ENCODE results near the gene NDUFV1. TPM values are rescaled to one million over a fixed set of nuclear protein-coding genes. Genes with fewer than 3 reads are reported as not detected.

Gene NDUFV1
- polyA plus RNA-seq, 3 donors = 71.6 to 174 (median 72.1) TPM

DNA sequence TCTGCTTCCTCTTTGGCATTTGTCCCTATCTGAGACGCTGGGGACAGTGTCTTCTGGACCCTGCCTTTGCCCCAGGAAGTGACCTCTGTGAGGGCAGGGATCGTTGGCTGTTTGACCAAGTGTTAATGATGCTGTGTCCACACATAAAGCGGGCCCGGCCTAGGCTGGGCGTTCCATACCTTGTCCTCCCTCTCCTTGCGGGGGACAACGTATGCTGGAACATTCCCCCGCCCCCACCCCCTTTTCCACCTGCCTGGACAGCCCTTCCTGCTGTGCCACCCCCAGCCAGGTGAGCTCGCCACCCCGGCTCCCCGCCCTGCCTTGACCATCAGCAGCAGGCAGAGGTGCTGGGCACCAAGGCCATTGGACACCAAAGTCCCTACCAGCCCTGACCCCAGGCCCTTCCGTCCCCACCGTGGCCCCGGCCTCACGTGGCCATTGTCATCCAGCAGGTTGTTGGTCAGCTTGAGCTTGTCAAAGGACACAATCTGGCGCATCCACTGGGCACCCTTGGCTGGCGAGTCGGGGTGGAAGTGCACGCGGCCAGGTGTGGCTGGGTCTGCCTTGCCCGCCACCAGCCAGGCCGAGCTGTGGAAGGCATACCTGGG, 27.1 kb downstream of the NDUFV1 start:
- Histone ChIP-seq H2AFZ (ENCODE audit: insufficient read depth, low read depth, low read length, poor library complexity, severe bottlenecking) (no peak overlapping the region), H3K27ac (ENCODE audit: low read depth in 1 of 2, low read length in 2 of 2) (no peak overlapping the region), H3K9ac (ENCODE audit: insufficient read depth, low read length, poor library complexity, severe bottlenecking) (no peak overlapping the region), H3K4me1 (ENCODE audit: control insufficient read depth in 1 of 2, insufficient read depth in 2 of 2, low read length in 2 of 2) (peaks cover 15 to 30% of the 10 kb centered on the region in 2 donors), H3K36me3 (replicated peaks in 1 of 2; ENCODE audit: control insufficient read depth in 1 of 2, insufficient read depth in 2 of 2, low read length in 2 of 2) (no peaks in the 10 kb centered on the region), H3K9me3 (replicated peaks in 1 of 2; ENCODE audit: control insufficient read depth in 1 of 2, insufficient read depth in 1 of 2, low read length in 2 of 2) (no peaks in the 10 kb centered on the region), H3K4me3 (replicated peaks in 1 of 3; ENCODE audit: low read depth in 2 of 3, low read length in 3 of 3) (no peak overlapping the region), H3K79me2 (ENCODE audit: insufficient read depth, low read length) (no peaks in the 10 kb centered on the region), H4K20me1 (ENCODE audit: insufficient read depth, low read length) (no peaks in the 10 kb centered on the region), H3K27me3 (ENCODE audit: control insufficient read depth in 2 of 2, insufficient read depth in 2 of 2, low read length in 2 of 2) (no peaks in the 10 kb centered on the region), H3K4me2 (replicated peaks; ENCODE audit: extremely low read depth, low read length, poor library complexity, severe bottlenecking) (no peak overlapping the region)
- H3K4me3 Mint-ChIP-seq = no peak overlapping the region
- H3K36me3 Mint-ChIP-seq = no peaks in the 10 kb centered on the region
- intact Hi-C loops (cut with micrococcal nuclease) = loop anchor here in 1 of 2 donors (5.0 kb wide), 1 partner anchor 173 kb away; no protein-coding TSS in a partner anchor
- H3K27me3 Mint-ChIP-seq (ENCODE audit: low read depth in 3 of 3) = peaks cover 0 to 4% (median 4%) of the 10 kb centered on the region in 3 donors
- H3K4me1 Mint-ChIP-seq = peaks cover 19% of the 10 kb centered on the region
- no peak overlapping the region for H3K27ac Mint-ChIP-seq
- H3K9me3 Mint-ChIP-seq = peaks cover 0 to 6% (median 2%) of the 10 kb centered on the region in 7 donors
- TF ChIP-seq, protein P1, sequence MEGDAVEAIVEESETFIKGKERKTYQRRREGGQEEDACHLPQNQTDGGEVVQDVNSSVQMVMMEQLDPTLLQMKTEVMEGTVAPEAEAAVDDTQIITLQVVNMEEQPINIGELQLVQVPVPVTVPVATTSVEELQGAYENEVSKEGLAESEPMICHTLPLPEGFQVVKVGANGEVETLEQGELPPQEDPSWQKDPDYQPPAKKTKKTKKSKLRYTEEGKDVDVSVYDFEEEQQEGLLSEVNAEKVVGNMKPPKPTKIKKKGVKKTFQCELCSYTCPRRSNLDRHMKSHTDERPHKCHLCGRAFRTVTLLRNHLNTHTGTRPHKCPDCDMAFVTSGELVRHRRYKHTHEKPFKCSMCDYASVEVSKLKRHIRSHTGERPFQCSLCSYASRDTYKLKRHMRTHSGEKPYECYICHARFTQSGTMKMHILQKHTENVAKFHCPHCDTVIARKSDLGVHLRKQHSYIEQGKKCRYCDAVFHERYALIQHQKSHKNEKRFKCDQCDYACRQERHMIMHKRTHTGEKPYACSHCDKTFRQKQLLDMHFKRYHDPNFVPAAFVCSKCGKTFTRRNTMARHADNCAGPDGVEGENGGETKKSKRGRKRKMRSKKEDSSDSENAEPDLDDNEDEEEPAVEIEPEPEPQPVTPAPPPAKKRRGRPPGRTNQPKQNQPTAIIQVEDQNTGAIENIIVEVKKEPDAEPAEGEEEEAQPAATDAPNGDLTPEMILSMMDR (IDR thresholded peaks at IDR 0.05) = no peak
- DNase-seq = peak in 1 of 3 donors; percentile 3
- 88% methylated on average over 21 of the region's 22 CpGs for WGBS (ENCODE audit: insufficient coverage)

DNA sequence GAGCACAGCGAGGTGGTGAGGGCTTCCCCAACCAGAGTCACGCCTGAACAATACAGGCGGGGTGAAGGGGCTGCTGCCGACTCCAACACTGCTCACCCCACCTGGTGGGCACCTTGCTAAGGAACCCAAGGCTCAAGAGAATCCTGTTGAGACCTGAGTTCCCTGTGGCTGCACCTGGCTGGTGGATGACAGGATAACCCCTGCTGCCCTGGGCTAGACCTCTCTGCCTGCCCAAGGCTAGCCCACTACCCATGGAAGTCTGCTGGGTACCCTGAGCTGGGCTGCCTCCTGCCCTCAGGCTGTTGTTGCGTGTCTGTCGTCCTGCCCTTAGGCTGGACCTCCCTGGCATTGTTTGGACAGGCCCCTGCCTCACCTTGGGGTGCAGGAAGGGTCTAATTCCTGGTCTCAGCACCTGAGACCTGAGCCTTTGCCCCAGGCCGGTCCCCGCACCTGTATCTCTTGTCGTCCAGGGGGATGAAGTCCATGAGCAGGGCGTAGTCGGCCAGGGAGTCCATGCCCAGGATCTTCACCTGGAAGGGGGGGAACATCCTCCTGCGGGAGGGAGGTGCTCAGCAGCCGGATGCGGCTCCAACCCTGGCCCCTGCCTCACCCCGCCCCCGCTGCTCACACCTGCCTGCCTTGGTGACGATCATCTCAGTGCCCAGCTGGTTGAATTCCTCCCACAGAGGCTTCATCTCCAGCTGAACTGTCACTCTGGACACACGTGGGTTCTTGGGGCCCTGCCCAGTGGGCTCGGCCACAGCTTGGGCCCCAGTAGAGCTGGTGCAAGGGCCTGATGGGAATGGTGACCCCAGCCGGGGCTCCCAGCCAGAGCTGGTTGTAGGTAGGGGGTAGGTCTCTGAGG, 27.9 kb downstream of the NDUFV1 start:
- TF ChIP-seq, protein P1 (IDR thresholded peaks at IDR 0.05) = no peak
- no peaks in the 10 kb centered on the region for H3K36me3 ChIP-seq (replicated peaks in 1 of 2; ENCODE audit: control insufficient read depth in 1 of 2, insufficient read depth in 2 of 2, low read length in 2 of 2)
- H3K4me1 ChIP-seq (ENCODE audit: control insufficient read depth in 1 of 2, insufficient read depth in 2 of 2, low read length in 2 of 2) = peaks cover 10 to 22% of the 10 kb centered on the region in 2 donors
- H3K4me1 Mint-ChIP-seq = peaks cover 17% of the 10 kb centered on the region
- H3K27ac ChIP-seq (ENCODE audit: low read depth in 1 of 2, low read length in 2 of 2) = no peak overlapping the region
- no peak overlapping the region for H3K4me3 ChIP-seq (replicated peaks in 1 of 3; ENCODE audit: low read depth in 2 of 3, low read length in 3 of 3)
- H2AFZ ChIP-seq (ENCODE audit: insufficient read depth, low read depth, low read length, poor library complexity, severe bottlenecking) = no peak overlapping the region
- peaks cover 0 to 6% (median 2%) of the 10 kb centered on the region in 7 donors for H3K9me3 Mint-ChIP-seq
- no peaks in the 10 kb centered on the region for H3K27me3 ChIP-seq (ENCODE audit: control insufficient read depth in 2 of 2, insufficient read depth in 2 of 2, low read length in 2 of 2)
- no peaks in the 10 kb centered on the region for H4K20me1 ChIP-seq (ENCODE audit: insufficient read depth, low read length)
- no peak overlapping the region for H3K4me3 Mint-ChIP-seq
- DNase-seq = no peak
- H3K79me2 ChIP-seq (ENCODE audit: insufficient read depth, low read length) = no peaks in the 10 kb centered on the region
- H3K4me2 ChIP-seq (replicated peaks; ENCODE audit: extremely low read depth, low read length, poor library complexity, severe bottlenecking) = no peak overlapping the region
- no peak overlapping the region for H3K9ac ChIP-seq (ENCODE audit: insufficient read depth, low read length, poor library complexity, severe bottlenecking)
- H3K9me3 ChIP-seq (replicated peaks in 1 of 2; ENCODE audit: control insufficient read depth in 1 of 2, insufficient read depth in 1 of 2, low read length in 2 of 2) = no peaks in the 10 kb centered on the region
- H3K36me3 Mint-ChIP-seq = no peaks in the 10 kb centered on the region
- intact Hi-C loops (cut with micrococcal nuclease) = loop anchor here in 1 of 2 donors (5.0 kb wide), 1 partner anchor 173 kb away; no protein-coding TSS in a partner anchor
- WGBS (ENCODE audit: insufficient coverage) = 94% methylated on average over 17 of the region's 20 CpGs
- H3K27ac Mint-ChIP-seq = no peak overlapping the region
- peaks cover 0 to 4% (median 4%) of the 10 kb centered on the region in 3 donors for H3K27me3 Mint-ChIP-seq (ENCODE audit: low read depth in 3 of 3)
